SKM-1 treated with dmso at 0.1 percent for 144 hours (cell line): Measurements from ENCODE around the gene OR4D2.

ENCODE experiments used
- DNase-seq: peaks from one replicate; lab custom pipeline; 2025; ENCODE audit not compliant: unreplicated experiment; lab: John Stamatoyannopoulos, UW

The OR4D2 gene

GRCh38 chr17:58205936-58206335 is 39.2 kb downstream of the OR4D2 start:
- DNase-seq: no peak

DNA sequence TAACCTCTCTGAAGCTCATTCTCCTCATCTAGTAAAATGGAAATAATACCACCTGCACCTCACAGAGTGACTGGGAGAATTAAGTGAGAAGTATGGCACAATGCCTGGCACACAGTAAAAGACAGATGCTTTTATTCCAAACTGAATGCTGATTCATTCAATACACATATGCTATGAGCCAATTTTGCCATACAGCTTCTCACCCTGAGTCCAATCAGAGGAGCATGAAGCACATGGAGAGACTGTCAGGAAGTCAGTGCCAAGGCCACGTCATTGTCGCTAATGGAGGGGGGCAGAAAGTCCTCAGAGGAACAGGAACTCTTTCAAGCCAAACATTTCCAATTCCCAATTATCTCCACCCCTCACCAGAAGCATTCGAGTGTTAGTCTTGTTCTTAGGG is 40.7 kb downstream of the OR4D2 start:
- DNase-seq: no peak

DNA sequence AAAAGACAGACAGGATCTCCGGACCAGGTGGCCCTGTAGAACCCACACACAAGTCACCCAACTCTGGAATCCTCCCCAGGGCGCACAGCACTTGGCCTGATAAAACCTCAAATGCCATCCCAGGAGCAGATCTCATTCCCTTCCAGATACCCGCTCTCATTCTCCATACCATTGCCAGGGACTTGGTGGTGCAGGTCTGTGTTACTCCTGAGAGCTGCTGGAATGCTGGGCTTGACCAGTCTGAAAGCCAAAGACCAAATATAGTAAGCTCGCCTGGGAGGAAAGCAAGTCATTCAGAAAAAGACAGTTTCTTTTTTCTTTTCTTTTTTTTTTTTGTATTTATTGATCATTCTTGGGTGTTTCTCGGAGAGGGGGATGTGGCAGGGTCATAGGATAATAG is 41.6 kb downstream of the OR4D2 start:
- no peak for DNase-seq

DNA sequence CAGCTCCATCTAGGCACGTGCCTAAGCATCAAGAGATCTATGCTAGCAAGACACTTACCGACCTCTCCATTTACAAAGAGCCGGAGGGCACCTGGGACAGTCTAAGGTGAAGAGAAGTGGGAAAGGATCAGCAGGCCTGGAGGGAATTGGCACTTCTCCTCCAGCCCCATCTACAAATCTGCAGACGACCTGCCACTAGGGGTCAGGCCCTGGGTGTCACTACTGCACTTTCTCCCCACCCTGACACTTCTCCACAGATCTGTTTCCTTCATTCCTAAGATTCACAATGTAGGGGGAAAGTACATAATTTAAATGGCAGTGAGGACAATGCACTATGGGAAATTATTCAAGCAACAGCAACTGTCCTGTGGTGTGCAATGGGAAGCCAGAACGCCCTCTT is 44.1 kb downstream of the OR4D2 start:
- DNase-seq: peak; percentile 13

- no peak for DNase-seq
Observed at GRCh38 chr17:58215685-58216084, 48.9 kb downstream of the OR4D2 start.

- no peak for DNase-seq
Observed at GRCh38 chr17:58217766-58218165, 51.0 kb downstream of the OR4D2 start.

GRCh38 chr17:58219007-58219788 is 52.4 kb downstream of the OR4D2 start, which contains the start of gene MKS1:
Gene MKS1 (minus strand): TSS chr17:58219255. CDS start chr17:58219230, 25 bp downstream.
- DNase-seq: peak; percentile 93

- DNase-seq: peak; percentile 27
Observed at GRCh38 chr17:58219789-58220183, 53.0 kb downstream of the OR4D2 start.
